DMS 273 (cell line): ENCODE results near the gene CAPNS1.
A peak's percentile ranks its signal among the peaks of the same experiment; 100 is the strongest.
"Not testable (repeated sequence)": the region's sequence is repeated elsewhere in the genome, so short reads cannot be mapped to it uniquely, and the experiment has no call there.

Source experiments
- DNase-seq: peaks from one replicate; lab custom pipeline; 2025; ENCODE audit not compliant: unreplicated experiment; lab: John Stamatoyannopoulos, UW

The CAPNS1 gene

GRCh38 chr19:36113894-36114720, 25.8 kb upstream of the CAPNS1 start:
- peak; percentile 75 for DNase-seq

GRCh38 chr19:36114721-36115452, 25.0 kb upstream of the CAPNS1 start, which contains the start of gene POLR2I:
TSS of gene POLR2I (minus strand) at chr19:36114875. CDS start at chr19:36114856, 19 bp downstream.
- DNase-seq: peak; percentile 100

GRCh38 chr19:36115453-36116343, 24.2 kb upstream of the CAPNS1 start, which contains the start of gene TBCB:
TSS of gene TBCB (plus strand) at chr19:36115468. CDS start at chr19:36115561, 93 bp downstream.
- DNase-seq: peak; percentile 86

GRCh38 chr19:36116344-36116637, 23.6 kb upstream of the CAPNS1 start:
- DNase-seq: no peak

- no peak for DNase-seq
These were observed 19.5 kb upstream of the CAPNS1 start for GRCh38 chr19:36120092-36120983.

- DNase-seq: no peak
These were observed 18.9 kb upstream of the CAPNS1 start for GRCh38 chr19:36120984-36121358.

- DNase-seq: no peak
These were observed 18.3 kb upstream of the CAPNS1 start for GRCh38 chr19:36121486-36122124.

GRCh38 chr19:36125557-36125956, 14.3 kb upstream of the CAPNS1 start:
- no peak for DNase-seq

GRCh38 chr19:36128392-36128736, 11.5 kb upstream of the CAPNS1 start:
- peak; percentile 65 for DNase-seq

GRCh38 chr19:36131221-36131620, 8.6 kb upstream of the CAPNS1 start:
- not testable (repeated sequence) for DNase-seq

- DNase-seq: not testable (repeated sequence)
These were observed 5.0 kb upstream of the CAPNS1 start for GRCh38 chr19:36134867-36135266.

GRCh38 chr19:36136964-36137686, 2.7 kb upstream of the CAPNS1 start:
- DNase-seq: peak; percentile 69

GRCh38 chr19:36139120-36139472, 770 bp upstream of the CAPNS1 start:
- DNase-seq: no peak

GRCh38 chr19:36140304-36141038, 605 bp downstream of the CAPNS1 start:
- DNase-seq: peak; percentile 81

GRCh38 chr19:36141039-36141927, 1.4 kb downstream of the CAPNS1 start:
- DNase-seq: peak; percentile 89

- DNase-seq: no peak
These were observed 2.2 kb downstream of the CAPNS1 start for GRCh38 chr19:36142046-36142445.

- no peak for DNase-seq
These were observed 2.6 kb downstream of the CAPNS1 start for GRCh38 chr19:36142496-36142895.

GRCh38 chr19:36144624-36145023, 4.8 kb downstream of the CAPNS1 start:
- DNase-seq: no peak
